ENCODE data around the gene CLCF1. TPM values are rescaled to one million over a fixed set of nuclear protein-coding genes. Genes with fewer than 3 reads are reported as not detected.

The CLCF1 gene
- total RNA-seq, 1 donor from 2014 or later: 4.0 TPM

DNA sequence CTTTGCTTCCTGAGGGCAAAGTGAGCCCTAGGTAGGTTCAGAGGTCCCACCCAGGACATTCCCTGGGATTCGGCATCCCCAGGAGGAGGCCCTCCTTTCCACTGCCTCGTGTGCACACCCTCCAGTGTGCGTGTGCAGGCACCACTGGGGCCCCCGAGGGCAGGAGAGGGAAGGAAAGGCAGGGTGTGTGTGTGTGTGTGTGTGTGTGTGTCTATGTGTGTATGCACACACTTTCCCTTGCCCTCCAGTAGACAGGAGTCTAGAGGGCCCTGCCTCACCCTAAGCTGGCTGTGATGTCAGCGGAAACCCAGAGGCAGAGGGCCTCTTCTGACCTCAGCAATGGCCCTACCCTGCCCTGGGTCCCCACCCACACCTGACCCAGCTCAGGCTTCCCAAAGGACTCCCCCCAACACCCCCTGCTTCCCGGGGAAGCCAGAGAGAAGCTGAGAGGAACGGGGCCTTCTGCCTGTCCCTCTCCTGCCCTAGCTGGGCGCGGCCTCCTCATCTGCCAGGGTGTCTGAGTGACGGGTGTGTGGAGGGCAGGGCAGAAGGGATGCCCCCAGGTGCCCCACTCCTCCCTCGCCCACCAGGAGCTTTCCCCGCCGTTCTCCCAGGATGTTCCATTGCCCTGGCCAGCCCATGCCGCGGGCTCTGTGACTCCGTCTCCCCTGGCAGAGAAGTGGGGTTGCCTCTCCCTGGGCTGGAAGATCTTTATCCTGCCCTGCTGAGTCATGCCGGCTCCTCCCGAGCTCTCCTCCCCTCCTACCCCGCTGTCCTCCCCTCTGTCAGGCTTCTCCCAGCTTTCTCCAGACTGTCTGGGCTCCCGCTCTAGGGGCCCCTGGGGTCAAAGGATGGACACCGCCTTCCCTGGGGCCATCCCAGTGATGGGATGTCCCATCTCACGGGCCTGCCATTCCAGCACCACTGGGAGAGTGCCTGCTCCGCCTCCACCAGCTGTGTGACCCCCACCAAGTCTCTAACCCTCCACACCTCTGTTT, 6.0 kb upstream of the CLCF1 start:
- intact Hi-C loops (cut with DNase I): loop anchor here (5.0 kb wide), 2 partner anchors 32 to 117 kb away; no protein-coding TSS in a partner anchor
- DNase-seq (ENCODE audit: low spot score): no peak

DNA sequence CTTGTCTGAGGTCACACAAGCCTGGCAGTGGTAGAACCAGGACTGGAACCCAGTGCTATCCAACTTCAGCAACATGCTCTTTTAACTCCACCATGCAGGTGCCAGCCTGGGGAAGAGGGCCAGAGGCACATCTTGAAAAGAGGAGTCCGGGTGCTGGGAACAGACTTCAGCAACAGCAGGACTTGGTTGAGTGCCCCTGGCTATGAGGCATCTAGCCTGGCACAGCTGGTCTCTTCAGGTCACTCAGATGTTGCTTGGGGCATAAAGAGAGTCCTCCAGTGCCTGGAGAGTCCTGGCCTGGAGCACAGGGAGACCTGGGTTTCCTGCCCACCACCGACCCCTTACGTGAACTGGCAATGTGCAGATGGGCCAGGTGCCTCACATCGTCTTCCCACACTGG, 5.1 kb upstream of the CLCF1 start:
- no peak for DNase-seq (ENCODE audit: low spot score)
- intact Hi-C loops (cut with DNase I): no loop called here

DNA sequence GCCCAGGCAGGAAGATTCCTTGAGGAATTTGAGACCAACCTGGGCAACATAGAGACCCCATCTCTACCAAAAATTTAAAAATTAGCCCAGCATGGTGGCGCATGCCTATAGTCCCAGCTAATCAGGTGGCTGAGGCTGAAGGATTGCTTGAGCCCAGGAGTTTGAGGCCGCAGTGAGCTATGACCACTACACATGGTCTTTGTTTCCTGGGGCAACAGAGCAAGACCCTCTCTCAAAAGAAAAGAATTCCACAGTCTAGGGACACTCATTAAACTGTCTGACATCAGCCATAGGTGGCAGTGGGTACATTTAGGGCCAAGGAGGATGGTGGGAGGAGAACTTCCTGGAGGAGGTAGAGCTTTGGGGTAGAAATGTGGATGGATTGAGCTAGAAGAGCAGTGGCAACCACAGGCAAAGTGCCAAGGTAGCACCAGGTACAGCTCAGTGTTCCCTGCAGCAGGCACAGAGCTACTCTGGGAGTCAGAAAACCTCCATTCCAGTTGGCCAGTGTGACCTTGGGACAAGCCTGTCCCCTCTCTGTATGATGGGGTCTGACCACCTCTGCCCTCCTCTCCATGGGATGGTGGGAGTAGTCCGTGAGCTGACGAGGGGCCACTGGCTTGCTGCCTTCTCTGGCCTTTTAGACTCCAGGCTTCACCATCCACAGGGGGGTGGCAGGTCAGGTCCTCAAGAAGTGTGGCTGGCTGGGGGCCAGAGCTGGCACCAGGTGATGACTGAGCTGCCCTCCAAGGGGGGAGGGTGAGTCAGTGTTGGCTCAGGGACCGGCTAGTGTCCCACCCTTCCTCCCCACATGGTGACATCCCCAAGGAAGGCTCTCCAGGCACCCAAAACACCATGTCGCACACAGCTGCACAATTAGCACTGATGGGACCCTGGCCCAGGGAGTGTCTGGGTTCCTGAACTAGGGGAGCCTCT, 3.7 kb upstream of the CLCF1 start:
- no peak for DNase-seq (ENCODE audit: low spot score)
- intact Hi-C loops (cut with DNase I): no loop called here

DNA sequence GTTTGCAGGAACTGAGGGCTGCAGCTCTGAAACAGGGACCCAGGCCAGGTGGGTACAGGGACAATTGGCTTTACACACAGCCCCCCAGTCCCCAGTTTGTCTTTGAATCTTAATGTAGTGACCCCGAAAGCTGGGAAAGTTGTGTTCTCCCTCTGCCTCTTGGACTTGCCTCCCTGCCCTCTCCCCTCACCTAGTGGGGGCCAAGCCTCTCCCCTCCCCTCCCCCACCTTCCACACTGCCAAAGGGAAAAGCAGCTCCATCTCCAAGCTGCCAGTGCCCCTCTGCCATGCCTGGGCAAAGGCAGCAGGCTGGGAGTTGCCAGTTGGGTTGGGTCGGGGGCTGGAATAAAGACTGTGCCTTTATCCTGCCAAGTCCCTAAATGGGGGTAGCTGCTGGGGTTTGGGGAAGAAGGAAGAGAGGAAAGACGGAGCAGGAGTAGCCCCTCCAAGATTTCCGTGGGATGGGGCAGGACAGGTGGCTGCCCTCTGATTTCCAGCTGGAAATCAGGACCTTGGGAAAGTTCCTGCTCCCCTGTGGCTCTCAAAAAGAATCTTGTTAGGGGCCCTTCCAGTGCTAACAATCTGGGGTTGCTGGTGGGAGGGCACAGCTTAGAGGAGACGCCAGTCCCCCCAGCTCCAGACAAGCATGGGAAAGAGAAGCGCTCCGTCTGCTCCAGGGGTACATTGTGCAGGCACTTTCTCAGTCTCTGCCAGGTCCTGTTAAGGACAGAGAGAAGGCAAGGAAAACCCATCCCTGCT, 2.8 kb upstream of the CLCF1 start:
- intact Hi-C loops (cut with DNase I): no loop called here
- no peak for DNase-seq (ENCODE audit: low spot score)

DNA sequence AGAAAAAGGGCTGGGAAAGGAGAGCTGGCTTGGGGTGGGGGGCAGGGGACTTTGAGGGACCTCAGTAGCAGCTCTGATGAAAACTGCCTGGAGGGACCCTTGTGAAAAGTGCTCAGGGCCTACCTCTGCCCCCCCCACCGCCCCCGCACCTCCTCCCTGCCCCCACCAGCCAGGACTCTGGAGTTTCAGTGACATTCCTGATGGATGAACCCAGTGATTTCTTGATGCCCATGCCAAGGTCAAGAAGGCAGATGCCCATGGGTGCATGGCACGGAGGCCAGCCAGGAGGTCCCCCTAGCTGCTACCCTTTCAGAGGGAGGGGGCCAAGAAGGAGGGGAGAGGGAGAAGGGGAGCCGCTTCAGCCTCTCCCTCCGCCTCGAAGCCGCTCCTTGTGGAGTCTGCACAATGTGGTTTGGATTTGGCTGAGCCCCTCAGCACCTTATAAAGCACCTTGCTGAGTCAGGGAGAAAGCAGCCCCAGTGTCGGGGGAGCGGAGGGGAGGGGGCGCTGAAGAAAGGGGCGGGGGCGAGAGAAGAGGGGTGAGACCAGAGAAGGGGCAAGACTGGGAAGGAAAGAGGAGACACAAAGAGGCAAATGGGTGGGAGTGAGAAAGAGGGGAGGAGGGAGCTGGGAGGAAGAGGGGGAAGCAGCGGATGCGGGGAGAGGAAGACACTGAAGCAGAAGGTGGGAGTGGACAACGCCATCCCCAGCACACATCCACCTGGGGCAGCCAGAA, 2.1 kb upstream of the CLCF1 start:
- intact Hi-C loops (cut with DNase I): no loop called here
- DNase-seq (ENCODE audit: low spot score): no peak

DNA sequence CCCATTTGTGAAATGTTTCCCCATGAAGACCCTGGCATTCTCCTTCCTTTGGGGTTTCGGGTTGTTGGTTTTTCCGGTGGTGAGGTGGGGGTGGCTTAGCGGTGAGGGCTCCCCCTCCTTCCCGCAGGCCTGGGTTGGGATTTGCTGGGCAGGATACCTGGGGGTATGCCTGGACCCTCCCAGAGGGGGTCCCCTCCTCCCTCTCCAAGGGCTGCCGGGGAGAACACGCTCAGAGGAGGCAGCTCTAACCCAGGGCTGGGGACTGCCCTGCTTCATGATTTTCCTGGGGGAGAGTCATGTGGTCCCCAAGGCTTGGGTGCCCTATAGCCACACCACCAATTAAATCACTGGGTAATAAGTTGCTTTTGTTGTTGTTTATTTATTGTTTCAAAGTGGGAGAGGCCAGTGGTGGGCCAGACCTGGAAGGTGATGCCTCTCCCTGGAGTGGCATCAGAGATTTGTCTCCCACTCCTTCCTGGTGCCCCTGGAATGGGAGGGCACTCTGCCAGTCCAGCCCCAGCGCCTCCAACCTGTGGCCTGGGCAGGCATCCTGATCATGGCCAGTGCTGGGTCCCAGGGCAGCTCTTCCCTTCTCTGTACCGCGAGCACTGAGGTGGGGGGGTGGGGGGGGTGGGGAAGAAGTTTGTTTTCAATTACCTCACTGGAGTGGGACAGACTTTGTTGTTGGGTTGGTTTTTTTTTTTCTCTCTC, 1.3 kb upstream of the CLCF1 start:
- intact Hi-C loops (cut with DNase I): loop anchor here (1.0 kb wide), 1 partner anchor 20 kb away; no protein-coding TSS in a partner anchor

DNA sequence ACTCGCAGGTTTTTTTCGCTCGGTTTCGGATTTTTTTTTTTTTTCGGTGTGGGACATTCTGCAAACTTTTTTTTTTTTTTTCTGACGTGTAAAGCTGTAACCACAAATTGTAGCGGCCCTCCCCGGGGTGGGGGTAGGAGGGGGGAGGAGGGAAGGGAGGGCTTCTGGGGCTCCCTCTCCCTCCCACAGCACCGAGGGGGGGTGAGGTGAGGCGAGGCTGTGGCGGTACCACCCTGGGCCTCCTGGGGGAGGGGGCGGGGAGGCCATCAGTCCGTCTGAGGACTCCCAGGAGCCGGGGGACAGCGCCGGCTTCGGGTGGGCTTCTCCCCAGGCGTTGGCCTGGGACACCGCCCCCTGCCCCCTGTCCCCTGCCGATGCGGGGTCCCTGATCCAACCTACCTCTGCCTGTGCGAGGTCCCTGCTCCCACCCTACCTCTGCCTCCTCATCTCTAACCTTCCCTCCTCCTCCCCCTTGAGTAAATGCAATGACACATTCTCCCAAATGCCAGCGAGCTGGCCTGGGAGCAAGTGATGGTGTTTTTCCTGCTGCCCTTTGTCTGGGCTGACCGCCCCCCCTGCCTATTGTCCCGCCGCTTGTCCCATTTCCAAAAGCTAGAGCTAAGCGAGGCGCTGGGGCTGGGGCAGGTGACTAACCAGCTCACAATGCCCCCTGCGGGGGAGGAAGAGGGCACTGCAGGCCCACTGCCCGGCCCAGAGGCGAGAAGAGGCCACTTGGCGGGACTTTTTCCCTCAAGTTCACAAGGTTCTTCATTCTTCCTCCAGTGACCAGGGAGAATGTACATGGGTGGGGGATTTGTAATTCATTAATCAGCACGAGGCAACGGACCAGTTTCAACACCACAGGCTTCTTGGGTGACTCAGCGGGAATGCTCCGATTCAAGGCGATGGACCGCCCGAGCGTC, 511 bp upstream of the CLCF1 start:
- intact Hi-C loops (cut with DNase I): loop anchor here (1.0 kb wide), 1 partner anchor 20 kb away; no protein-coding TSS in a partner anchor
- peak; percentile 90 for DNase-seq (ENCODE audit: low spot score)

More for the DNA sequence above, 1.3 kb upstream of the CLCF1 start:
- DNase-seq (ENCODE audit: low spot score): no peak

DNA sequence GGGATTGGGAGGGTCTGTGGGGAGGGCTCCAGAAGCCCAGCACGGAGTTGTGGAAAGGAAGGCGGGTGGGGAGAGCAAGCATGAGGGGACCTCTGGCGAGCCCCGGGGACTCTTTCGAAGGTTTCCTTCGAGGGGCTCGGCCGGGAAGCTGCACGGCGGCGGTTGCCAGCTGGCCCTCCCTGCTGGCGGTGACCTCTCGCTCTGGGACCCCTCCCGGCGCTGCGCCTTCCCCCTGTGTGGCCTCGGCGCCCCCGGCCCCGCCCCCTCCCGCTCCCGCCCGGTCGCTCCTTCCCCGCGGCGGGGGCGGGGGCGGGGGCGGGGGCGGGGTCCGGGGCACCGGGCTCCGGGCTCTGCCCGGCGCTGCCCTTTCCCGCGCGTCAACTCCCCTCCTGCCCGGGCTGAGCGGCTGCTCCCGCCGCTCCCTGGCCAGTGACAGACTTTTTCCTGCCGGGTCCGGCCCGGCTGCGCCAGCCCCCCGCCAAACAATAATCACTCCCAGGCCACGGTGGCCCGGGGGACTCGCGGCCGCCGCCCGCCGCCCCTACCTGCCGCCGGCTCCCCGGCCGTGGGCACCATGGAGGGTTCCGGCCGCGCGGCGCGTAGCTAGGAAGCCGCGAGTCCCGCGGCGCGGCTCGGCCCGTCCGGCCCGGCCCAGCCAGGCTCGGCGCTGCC, 941 bp downstream of the CLCF1 start:
- DNase-seq (ENCODE audit: low spot score): no peak
- intact Hi-C loops (cut with DNase I): no loop called here

DNA sequence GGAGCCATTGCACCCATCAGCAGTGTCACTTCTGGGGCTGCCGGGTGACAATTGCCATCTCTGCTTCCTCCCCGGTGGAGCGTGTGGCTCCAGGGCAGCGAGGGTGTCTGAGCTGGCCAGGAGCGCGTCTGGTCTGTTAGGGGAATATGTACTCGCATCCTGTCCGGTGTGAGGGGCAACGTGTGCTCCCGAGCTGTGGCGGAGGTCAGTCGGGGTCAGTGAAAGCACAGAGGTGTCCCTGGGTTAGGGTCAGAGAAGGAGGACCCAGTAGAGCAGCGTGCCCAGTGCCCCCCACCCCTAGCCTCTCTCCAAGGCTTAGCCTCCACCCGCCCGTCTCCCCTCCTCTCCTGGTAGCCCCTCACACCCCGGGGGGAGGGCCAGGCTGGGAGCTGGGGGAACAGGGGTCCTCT, 1.5 kb downstream of the CLCF1 start:
- intact Hi-C loops (cut with DNase I): no loop called here
- no peak for DNase-seq (ENCODE audit: low spot score)

DNA sequence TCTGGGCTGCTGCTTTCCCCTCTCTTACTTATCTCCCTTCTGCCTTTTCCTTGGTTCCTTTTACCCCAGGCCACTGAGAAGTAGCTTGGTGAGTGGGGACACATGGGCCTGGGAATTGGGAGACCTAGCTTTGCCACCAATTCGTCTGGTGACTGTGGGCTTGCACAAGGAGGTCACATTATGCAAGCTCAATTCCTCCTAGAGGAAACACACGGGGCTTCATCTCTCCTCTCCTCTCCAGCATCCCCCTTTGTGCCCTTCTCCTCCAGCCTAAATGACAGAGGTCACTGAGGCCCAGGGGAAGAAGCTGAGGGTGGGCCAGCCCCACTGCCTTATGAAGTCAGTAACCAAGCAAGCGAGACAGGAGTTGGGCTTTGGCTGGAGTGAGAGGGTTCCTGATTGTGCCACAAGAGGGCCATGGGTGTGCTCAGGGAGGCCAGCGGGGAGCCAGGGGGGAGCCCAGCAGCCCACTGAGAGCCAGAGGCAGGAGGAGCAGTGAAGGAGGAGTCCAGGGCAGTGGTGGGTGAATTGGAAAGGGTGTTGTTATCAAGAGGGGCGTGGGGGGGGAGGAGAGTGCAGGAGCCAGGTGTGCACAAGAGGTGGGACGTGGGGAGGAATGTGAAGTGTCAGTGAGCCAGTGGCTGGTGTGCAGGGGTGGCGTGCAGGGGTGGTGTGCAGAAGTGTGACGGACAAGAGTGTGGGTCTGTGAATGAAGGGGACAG, 2.0 kb downstream of the CLCF1 start:
- no peak for DNase-seq (ENCODE audit: low spot score)
- intact Hi-C loops (cut with DNase I): no loop called here

DNA sequence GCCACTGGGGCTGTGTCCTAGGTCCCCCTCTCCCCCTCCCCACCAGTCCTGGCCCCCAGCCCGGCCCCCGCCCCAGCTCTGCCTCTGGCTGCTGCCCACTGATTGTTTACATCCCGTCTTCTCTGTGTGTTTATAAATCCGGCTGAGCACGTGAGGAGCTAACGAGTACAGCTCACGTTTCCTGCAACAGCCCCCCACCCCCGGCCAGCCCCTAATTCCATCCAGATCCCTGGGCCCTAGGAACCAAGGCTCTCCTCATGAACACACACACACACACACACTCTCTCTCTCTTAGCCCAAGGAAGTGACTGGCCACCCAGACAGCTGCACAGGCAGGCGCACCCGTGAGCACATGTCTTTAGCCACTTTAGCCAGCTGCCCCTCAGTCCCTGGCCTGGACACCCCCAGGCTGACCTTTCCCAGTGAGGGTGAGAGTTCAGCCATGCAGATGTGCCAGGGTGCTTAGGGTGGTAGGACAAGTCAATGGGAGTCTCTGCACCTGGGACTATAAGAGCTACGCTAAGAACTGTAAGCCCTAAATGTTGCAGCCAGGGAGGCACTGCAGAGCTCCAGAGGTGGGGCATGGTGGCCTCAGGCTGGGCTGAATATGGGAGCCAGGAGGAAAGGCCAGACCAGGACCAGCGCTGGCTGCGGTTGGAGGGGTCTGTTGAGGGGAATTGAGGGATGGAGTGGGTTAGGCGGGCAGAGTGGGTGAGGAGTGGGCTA, 2.9 kb downstream of the CLCF1 start:
- intact Hi-C loops (cut with DNase I): no loop called here
- no peak for DNase-seq (ENCODE audit: low spot score)

DNA sequence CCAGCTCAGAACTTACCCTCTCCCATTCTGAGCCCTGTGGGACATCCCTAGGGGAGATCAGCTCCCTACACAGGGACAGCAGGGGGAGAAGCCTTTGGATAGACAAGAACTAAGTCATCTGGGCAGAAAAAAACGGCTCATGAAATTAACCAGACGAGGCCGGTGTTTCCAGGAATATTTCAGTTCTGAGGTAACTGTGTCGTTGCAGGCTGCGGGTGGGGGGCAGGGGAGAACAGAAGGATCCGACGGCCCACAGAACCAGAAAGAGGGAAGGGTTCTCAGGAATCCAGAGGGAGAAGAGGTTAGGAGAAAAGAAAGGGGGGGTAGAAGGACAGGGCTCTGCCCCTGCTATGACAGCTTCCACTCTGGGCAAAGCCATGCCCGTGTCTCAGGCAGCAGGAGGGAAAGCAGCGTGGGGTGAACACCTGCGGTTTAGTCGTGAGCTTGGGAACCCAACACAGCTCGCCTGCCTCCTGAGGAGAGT, 3.6 kb downstream of the CLCF1 start:
- intact Hi-C loops (cut with DNase I): no loop called here
- DNase-seq (ENCODE audit: low spot score): no peak

DNA sequence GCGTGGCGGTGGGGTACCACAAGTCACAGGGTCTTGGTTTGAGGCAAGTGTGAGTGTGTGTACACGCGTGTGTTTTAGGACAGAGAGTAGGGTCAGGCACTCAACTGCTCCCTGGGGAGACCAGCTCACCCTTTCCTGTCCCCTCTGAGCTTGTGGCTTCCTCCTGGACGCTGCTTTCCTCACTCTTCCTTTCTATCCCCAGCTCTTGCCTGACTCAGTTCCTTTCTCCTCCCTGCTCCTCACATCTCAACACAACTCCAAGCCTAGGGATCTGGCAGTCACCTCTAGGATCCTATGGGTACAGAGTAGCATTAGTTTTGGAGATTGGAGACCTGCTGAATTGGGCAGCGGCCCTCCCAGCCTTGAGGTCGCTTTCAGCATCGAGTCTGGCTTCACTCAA, 4.1 kb downstream of the CLCF1 start:
- no peak for DNase-seq (ENCODE audit: low spot score)
- intact Hi-C loops (cut with DNase I): no loop called here

DNA sequence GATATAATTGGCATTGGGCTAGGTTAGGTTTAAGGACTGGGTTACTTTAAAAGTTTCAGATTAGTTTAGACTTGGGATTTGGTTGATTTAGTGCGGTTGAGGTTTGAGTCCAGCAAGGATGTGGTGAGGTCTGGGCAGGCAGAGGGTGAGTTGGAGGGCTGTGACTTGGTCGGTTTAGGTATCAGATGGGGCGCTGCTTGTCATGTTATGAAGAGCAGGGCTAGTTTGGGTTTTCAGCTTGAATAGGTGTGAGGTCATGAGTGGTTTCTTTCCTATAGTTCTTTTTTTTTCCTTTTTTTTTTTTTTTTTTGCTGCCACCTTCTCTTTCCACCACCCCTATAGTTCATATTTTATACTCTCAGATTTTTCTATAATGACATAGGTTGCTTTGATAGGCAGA, 4.8 kb downstream of the CLCF1 start:
- intact Hi-C loops (cut with DNase I): no loop called here

DNA sequence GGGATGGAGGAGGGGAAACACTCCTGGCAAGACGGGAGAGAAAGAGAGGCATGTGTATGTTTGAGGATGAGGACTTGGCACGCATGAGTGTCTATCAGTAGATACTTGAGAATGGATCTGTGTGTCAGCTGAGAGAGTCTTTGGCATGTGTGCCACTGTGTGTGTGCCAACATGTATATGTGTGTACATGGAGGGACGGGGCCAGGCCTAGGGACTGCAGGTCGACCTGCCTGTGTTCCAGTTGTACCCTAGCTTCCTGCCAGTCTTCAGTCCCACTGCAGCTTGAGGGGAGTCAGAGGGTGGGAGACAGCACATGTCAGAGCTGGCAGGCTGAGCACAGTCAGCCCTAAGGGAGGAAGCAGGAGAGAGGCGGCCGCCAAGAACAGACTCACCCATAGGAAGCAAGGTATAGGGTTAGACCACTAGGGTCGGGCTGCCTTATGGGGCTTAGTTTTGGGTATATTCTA, 5.6 kb downstream of the CLCF1 start:
- intact Hi-C loops (cut with DNase I): no loop called here
- DNase-seq (ENCODE audit: low spot score): no peak

More for the DNA sequence above, 4.8 kb downstream of the CLCF1 start:
- DNase-seq (ENCODE audit: low spot score): no peak

Data from cardiac septum (tissue), 1 donor.